NB4 (cell line): Measurements from ENCODE around the gene COX20.

Experiments used
- CTCF ChIP-seq: IDR thresholded peaks from one replicate; pipeline ENCODE4 v1.5.1; 2012; ENCODE audit warnings: low read depth, low read length
- MAX ChIP-seq: IDR thresholded peaks from 2 replicates; pipeline ENCODE4 v1.6.1; 2011; ENCODE audit warnings: low read depth, low read length
- POLR2A ChIP-seq: IDR thresholded peaks from 2 replicates; pipeline ENCODE4 v1.6.1; 2011; ENCODE audit warnings: mild to moderate bottlenecking; ENCODE audit not compliant: insufficient read length; ENCODE audit errors: extremely low read depth

- TF ChIP-seq CTCF, result no peak
- no peak for TF ChIP-seq POLR2A
- no peak for TF ChIP-seq MAX
Observed at GRCh38 chr1:244850099-244850852, 14.8 kb downstream of the COX20 start.
